ENCODE measurements around the gene PDE4B.

Gene PDE4B

GRCh38 chr1:66207484-66207883 lies 414.8 kb downstream of the PDE4B start:
- DNase-seq: peak; percentile 71

GRCh38 chr1:66208632-66209031 lies 415.9 kb downstream of the PDE4B start:
- no peak for DNase-seq

GRCh38 chr1:66210635-66211244 lies 418.0 kb downstream of the PDE4B start:
- peak; percentile 53 for DNase-seq

- DNase-seq: no peak
Measured at GRCh38 chr1:66211521-66211920, 418.8 kb downstream of the PDE4B start.

GRCh38 chr1:66213491-66213890 lies 420.8 kb downstream of the PDE4B start:
- DNase-seq: no peak

GRCh38 chr1:66214901-66215300 lies 422.2 kb downstream of the PDE4B start:
- DNase-seq: no peak

GRCh38 chr1:66217021-66217420 lies 424.3 kb downstream of the PDE4B start:
- DNase-seq: peak; percentile 93

GRCh38 chr1:66217561-66217960 lies 424.9 kb downstream of the PDE4B start:
- no peak for DNase-seq

- DNase-seq: no peak
Measured at GRCh38 chr1:66220477-66220876, 427.8 kb downstream of the PDE4B start.

GRCh38 chr1:66223681-66224080 lies 431.0 kb downstream of the PDE4B start:
- no peak for DNase-seq

GRCh38 chr1:66226985-66227384 lies 434.3 kb downstream of the PDE4B start:
- DNase-seq: no peak

- no peak for DNase-seq
Measured at GRCh38 chr1:66227966-66228365, 435.3 kb downstream of the PDE4B start.

GRCh38 chr1:66231217-66231616 lies 438.5 kb downstream of the PDE4B start:
- peak; percentile 74 for DNase-seq

GRCh38 chr1:66231681-66232463 lies 439.2 kb downstream of the PDE4B start:
- DNase-seq: no peak

GRCh38 chr1:66237042-66237441 lies 444.3 kb downstream of the PDE4B start:
- no peak for DNase-seq

GRCh38 chr1:66237722-66238479 lies 445.2 kb downstream of the PDE4B start:
- DNase-seq: no peak

- peak; percentile 10 for DNase-seq
Measured at GRCh38 chr1:66239834-66240233, 447.1 kb downstream of the PDE4B start.

GRCh38 chr1:66240491-66241484 lies 448.1 kb downstream of the PDE4B start:
- DNase-seq: no peak

GRCh38 chr1:66242646-66243547 lies 450.2 kb downstream of the PDE4B start:
- peak; percentile 85 for DNase-seq

GRCh38 chr1:66243548-66244130 lies 450.9 kb downstream of the PDE4B start:
- DNase-seq: no peak

- no peak for DNase-seq
Measured at GRCh38 chr1:66244429-66244828, 451.7 kb downstream of the PDE4B start.

Data from HCEC 1CT (cell line).